G401.6 (cell line): ENCODE results near the gene DENND2A.
"Not testable (repeated sequence)": the region's sequence is repeated elsewhere in the genome, so short reads cannot be mapped to it uniquely, and the experiment has no call there.

Experiments
- FAIRE-seq: peaks from 2 replicates; lab custom pipeline; 2012; peaks lifted over from hg19 to GRCh38; lab: Jason Lieb, UNC

DENND2A gene

DNA sequence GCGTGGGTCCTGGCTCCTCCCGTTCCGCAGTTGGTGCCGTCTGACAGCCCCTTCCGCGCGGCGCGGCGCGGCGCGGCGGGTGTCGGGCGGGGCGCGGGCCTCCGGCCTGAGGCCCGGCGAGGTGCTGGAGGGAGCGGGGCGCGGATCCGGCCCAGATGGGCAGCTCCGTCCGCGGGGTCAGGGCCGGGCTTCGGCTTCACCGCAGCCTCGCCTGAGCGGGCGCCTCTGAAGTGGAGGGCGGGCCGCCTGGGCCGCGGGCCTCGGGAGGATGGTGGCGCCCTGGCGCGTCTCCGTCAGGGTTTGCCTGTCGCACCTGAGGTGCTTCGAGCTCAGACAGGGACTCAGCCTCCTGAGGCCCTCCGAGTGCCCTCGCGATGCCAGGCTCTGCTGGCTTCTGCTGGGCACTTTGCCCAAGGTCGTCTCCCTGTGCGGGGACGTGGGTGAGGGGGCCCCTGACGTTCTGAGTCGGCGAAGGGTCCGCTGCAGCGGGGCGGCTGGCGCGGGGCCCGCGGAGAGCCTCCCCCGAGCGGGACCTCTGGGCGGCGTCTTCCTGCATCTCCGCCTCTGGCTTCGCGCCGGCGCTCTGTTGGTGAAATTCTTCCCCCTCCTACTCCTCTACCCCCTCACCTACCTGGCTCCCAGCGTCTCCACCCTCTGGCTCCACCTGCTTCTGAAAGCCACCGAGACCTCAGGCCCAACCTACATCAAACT lies 32.6 kb upstream of the DENND2A start:
- FAIRE-seq: no peak

DNA sequence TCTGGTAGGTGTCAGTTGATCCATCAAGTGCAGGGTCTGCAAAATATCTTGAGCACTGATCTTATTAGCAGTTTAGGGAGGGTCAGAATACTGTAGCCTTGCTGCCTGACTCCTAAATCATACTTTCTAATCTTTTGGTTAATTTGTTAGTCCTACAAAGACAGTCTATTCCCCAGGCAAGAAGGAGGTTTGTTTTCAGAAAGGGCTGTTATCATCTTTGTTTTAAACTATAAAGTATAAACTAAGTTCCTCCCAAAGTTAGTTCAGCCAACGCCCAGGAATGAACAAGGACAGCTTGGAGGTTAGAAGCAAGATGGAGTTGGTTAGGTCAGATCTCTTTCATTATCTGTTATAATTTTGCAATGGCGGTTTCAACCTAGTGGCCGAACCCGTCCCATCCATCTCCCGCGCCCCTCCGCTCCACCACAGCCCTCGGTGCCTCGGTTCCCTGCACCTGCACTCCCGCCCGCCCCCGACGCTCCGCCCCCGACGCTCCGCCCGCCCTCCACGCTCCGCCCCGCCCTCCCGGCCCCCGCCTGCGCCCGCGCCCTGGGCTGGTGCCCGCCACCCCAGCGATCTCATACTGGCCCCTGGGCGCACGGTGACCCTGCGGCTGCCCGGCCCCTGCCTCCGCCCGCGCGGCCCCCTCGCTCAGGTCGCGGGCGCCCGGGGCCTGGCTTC lies 31.9 kb upstream of the DENND2A start, which contains the start of gene ADCK2:
ADCK2 (plus strand) TSS at position 564 of the 681 bp plus-strand sequence. CDS start 386 bp downstream, outside the sequence.
- FAIRE-seq: no peak

- FAIRE-seq: no peak
Observed at GRCh38 chr7:140671966-140672365, 31.4 kb upstream of the DENND2A start.

DNA sequence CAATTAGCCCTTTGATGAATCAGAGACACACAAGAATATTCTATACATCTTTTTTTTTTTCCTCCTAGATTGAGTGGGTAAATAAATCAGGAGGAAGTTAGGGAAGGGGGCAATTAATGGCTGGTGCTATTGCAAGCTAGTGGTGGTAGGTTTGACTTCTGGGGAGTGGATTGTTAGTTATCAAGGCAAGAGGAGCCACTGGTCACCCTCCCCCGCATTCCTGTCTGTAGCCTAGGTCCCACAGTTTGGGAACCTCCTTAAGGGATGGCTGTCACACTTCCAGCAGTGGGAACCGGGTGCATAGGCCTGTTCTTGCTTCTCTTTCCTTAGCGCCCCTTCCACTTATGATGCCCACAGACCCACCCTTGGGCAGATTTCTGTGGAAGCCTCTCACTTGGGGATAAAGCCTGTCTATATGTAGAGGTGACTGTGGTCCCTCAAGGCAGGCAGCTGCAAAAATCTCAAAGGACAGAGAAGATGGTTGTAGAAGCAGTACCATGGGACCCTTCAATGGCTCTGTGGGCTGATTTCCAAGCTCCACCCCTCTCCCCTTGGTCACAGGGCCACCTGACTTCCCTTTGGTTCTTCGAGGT lies 29.8 kb upstream of the DENND2A start:
- FAIRE-seq: no peak

DNA sequence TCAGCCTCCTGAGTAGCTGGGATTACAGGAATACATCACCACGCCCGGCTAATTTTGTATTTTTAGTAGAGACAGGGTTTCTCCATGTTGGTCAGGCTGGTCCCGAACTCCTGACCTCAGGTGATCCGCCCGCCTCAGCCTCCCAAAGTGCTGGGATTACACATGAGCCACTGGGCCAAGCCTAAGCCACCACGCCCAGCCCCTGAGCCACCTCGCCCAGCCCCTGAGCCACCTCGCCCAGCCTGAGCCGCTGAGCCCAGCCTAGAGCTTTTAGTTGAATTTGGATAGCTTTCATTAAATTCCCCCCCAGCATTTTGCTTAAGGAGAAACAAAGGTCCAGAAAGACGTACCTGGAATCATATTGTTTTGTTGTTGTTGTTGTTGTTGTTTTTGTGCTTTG lies 29.2 kb upstream of the DENND2A start:
- not testable (repeated sequence) for FAIRE-seq

- FAIRE-seq: no peak
Observed at GRCh38 chr7:140669352-140669751, 28.7 kb upstream of the DENND2A start.

DNA sequence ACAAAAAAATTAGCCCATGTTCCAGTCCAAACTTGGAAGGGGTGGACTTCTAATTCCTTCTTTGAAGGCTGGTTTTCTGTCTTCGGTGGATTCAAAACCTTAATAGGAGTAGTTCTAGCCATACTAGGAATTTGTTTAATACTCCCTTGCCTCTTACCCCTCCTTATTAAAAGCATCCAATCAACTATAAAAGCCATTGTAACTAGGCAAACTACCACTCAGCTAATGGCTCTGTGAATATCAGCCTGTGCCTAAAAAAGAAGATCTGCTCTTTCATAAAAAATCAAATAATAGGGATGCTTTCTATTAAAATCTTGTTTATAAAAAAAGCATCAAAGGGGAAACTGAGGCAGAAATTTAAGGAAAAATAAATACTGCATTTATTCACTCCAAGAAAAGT lies 28.0 kb upstream of the DENND2A start:
- FAIRE-seq: no peak

GRCh38 chr7:140667476-140667875 lies 26.9 kb upstream of the DENND2A start:
- FAIRE-seq: no peak

DNA sequence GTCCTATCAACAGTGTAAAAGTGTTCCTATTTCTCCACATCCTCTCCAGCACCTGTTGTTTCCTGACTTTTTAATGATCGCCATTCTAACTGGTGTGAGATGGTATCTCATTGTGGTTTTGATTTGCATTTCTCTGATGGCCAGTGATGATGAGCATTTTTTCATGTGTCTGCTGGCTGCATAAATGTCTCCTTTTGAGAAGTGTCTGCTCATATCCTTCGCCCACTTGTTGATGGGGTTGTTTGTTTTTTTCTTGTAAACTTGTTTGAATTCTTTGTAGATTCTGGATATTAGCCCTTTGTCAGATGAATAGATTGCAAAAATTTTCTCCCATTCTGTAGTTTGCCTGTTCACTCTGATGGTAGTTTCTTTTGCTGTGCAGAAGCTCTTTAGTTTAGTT lies 22.3 kb upstream of the DENND2A start:
- FAIRE-seq: not testable (repeated sequence)

DNA sequence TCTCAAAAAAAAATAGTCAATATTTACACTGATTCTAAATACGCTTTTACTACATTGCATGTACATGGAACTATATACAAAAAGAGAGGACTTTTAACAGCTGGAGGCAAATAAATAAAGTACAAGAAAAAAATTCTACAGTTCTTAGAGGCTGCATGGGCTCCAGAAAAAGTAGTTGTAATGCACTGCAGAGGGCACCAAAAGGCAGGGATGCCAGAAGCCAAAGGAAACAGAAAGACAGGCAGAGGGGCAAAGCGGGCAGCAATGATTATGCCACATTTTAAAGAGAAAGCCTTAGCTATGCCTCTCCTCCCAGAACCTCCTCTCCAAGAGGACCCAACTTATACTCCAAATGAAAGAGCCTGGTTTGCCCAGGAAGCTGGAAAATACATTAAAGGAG lies 20.5 kb upstream of the DENND2A start:
- no peak for FAIRE-seq

DNA sequence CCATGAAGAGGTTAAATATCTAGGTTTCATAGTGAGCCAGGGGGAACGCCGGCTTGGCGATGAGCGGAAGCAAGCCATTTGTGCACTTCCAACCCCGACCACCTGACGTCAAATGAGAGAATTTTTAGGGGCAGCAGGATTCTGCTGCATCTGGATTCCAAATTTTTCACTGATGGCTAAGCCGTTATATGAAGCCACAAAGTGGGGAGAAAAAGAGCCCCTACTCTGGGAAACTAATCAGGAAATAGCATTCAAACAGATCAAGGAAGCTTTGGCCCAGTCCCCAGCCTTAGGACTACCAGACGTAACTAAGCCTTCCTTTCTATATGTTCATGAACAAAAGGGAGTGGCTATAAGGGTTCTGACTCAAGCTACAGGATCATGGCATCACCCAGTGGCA lies 19.2 kb upstream of the DENND2A start:
- FAIRE-seq: no peak

DNA sequence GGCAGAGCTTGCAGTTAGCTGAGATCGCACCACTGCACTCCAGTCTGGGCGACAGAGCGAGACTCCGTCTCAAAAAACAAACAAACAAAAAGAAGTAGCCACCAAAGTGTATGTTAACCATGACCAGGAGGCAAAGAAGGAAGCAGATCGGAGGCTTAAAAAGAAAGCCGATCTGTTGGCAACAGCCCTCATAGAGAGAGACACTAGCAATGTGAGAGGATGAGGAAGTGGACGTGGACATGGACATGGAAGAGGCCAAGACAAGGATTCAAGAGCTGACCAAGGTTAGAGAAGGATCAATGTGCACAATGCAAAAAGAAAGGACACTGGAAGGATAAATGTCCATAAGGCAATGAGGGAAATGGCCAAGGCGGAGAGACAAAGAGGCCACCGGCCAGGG lies 17.3 kb upstream of the DENND2A start:
- no peak for FAIRE-seq

GRCh38 chr7:140656548-140657515 lies 16.2 kb upstream of the DENND2A start:
- FAIRE-seq: no peak

DNA sequence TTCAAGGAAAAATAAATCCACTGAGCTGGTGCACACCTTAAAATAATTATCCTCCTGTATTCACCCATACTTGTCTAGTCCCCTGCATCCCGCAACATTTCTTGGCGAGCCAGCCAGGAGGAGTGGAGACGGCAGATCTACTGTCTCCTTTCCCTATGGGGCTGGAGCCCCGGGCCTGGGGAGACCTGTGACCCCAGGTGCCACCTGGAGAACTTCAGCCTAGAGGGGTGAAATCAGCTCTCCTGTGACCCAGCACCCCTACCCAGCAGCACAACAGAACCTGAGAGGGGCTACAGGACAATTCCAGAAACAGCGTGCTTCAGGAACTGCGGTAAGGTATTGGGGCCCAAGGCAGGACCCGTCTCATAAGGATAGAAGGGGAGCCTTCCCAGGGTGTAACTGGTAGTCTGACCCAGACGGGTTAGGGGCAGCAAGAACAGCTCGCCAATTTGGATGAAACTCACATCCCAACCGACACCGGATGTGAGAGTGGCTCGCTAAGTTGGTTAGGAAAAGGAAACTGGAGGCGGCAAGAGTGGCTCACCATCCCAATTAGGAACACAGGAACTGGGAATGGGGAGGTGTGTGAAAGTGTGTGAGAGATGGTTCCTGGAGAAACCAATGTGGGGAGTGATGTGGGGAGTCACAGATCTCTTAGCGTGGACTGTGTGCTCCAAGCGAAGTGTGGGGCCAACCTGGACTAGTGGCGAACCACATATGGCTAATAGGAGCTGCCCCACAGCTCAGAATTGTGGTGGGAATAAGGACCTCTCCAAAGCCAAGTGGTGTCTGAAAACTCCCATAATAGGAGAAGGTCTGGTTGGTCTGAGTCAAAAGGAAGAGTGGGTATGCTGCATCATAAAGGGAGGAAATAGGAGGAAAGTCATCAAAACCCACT lies 15.1 kb upstream of the DENND2A start:
- FAIRE-seq: no peak

DNA sequence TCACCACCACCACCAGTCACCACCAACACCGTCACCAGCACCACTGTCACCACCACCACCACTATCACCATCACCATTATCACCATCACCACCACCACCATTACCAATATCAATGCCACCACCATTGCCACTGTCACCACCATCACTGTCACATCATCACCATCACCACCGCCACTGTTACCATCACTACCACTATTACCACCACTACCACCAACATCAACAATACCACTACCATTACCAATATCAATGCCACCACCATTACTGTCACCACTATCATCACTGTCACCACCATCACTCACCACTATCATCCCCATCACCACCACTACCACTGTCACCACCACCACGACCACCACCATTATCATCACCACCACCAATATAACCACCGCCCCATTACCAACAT lies 14.0 kb upstream of the DENND2A start:
- no peak for FAIRE-seq

DNA sequence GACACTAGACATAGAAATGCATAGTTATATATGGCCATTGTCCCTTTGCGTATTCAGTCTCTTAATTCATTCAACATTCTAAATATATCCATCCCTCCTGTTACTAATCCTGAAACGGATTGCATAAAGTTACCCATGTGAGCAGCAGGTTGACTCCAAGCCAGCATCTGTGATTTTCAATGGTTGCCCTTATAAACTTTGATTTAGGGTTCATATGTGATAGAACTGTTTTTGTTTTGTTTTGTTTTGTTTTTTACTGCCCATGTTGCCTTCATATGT lies 13.4 kb upstream of the DENND2A start:
- FAIRE-seq: no peak

DNA sequence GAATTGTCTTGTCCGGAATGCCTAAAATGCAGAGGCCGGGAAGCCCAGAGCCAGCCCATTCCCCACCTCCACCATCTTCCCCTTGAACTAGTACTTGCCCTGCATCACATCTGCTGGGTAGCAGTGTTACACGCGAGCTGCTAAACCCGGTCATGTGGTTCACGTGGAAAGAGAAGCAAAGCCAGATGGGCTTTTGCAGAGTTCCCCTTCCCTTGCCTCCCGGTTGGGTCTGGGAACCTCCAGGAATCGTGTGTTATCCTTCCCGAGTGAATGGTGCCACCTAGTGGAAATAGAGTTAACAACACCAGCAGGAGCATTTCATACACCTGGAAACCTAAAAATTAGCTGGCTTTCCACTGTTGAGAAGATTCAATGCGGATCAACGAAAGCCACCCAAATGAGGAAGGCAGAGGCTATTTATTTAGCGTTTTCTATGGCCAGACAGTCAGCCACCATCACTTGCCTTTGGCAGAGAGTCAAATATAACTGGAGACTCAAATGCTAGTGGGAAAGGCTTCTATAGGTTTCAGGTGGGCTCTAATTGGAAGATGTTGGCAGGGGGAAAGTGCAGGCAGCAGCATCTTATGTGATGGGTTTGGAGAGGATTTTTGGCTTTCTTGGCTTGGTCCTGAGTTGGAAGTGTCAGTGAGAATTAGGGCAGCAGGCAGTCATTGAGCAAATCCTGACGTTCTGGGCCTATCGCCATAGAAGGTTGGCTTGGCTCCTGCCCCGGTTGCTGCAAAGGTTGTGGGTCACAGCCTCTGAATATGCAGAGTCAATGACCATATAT lies 12.9 kb upstream of the DENND2A start:
- FAIRE-seq: peak; percentile 40

DNA sequence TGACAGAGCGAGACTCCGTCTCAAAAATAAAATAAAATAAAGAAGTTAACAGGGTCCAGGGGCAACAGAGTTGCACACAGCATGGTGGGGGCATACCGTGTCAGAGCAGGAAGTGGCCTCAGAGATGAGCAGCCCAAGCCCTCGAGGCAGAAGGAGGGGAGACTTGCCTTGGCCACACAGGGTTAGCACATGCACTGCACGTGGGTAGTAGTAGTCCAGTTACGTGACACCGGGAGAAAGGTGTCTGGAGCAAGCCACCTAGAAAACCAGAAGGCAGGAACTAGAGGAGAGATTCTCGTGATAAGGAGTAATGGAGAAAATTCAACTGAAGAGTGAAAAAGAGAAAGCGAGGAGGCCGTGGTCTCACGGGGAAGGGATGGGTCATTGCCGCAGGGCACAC lies 9.8 kb upstream of the DENND2A start:
- FAIRE-seq: no peak

- no peak for FAIRE-seq
Observed at GRCh38 chr7:140649556-140650205, 9.1 kb upstream of the DENND2A start.

DNA sequence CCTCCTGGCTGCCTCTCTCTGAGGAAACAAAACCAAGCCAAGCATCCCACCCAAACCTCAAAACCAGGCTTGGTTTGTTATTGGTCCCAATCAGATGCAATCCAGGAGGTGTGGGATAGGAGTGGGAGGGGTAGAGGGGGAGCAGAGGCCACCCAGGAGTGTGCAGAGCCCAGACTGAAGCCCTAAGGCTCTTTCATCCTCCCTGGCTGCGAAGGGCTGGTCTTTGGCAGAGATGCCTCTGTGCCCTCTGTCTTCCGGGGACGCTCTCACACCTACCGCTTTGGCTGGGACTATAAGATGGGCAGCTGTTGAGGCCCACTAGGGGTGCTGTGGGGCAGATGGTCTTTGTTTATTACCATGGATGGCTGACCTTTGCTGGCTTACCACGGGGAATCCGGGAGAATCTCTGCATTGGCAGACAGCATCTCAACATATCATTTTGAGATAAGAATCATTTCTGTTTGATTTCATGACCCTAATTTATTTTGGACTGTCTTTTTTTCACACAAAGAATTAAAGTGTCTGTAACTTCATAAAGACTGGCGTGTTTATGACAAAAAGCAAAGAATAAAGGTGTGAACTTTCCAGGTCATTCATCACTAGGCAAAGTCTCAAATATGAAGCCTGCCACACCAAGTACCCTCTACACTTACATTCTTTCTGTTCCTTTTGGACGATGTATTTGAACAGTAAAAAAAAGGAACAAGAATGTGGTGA lies 6.5 kb upstream of the DENND2A start:
- no peak for FAIRE-seq
